Neural crest cell (in vitro differentiated cells): ENCODE data around the gene MED12L. TPM values are rescaled to one million over a fixed set of nuclear protein-coding genes. Genes with fewer than 3 reads are reported as not detected.

Experiments used
- DNase-seq: peaks from one replicate; pipeline ENCODE4 v3.0.0; 2021; ENCODE audit warnings: low read depth, mixed read lengths, low spot score
- H3K27ac Mint-ChIP-seq: one replicate; pipeline ENCODE4 v1.8.0; 2021; ENCODE audit warnings: mild to moderate bottlenecking, mixed read lengths; ENCODE audit not compliant: unreplicated experiment
- H3K27me3 Mint-ChIP-seq: 2 replicates; pipeline ENCODE4 v1.8.0; 2021; ENCODE audit warnings: low read depth, mild to moderate bottlenecking, mixed read lengths
- H3K36me3 Mint-ChIP-seq: 2 replicates; pipeline ENCODE4 v1.8.0; 2021; ENCODE audit warnings: low read depth, mild to moderate bottlenecking, mixed read lengths
- H3K4me1 Mint-ChIP-seq: 2 replicates; pipeline ENCODE4 v1.8.0; 2021; ENCODE audit warnings: mixed read lengths
- H3K4me3 Mint-ChIP-seq: one replicate; pipeline ENCODE4 v1.8.0; 2021; ENCODE audit warnings: mild to moderate bottlenecking, mixed read lengths
- H3K9me3 Mint-ChIP-seq: 2 replicates; pipeline ENCODE4 v1.8.0; 2021; ENCODE audit warnings: mixed read lengths
- total RNA-seq: library from RNA; stranded (reverse); gene quantifications from 2 replicates; pipeline ENCODE4 v1.2.1, GENCODE V29; 2021
- TF ChIP-seq, protein P1 (sequence below): fragments of 200-600 bp; sonication (generic); conservative IDR thresholded peaks from 2 replicates; pipeline ENCODE4 v1.5.0; 2021; ENCODE audit warnings: antibody characterized with exemption, mild to moderate bottlenecking

MED12L gene
- total RNA-seq, 1 donor from 2014 or later = 12.2 TPM

DNA sequence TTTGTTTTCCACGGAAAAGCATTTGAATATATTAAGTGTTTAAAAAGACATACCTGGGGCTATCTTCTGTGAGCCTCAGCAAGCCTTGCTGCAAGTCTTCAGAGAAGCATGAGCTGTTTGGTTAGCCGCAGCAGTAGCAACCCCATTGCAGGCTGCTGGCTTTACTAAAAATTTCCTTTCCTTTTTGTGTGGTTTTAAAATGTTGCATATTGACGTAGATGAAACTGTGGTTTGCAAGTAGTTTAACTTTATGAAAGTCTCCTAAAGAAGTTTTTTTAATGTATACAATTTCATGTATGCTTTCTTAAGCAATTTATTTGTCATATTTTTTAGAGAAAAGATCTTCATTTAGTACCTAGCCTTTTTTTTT is 117.6 kb downstream of the MED12L start, which contains the start of gene GPR171:
Gene GPR171 (minus strand): TSS at position 166 of the 370 bp plus-strand sequence. CDS start 3,830 bp downstream, outside the sequence.
- DNase-seq = no peak
- H3K27me3 Mint-ChIP-seq = no peaks in the 10 kb centered on the region
- peaks cover 17% of the 10 kb centered on the region for H3K4me1 Mint-ChIP-seq
- peaks cover 6% of the 10 kb centered on the region for H3K36me3 Mint-ChIP-seq
- TF ChIP-seq, protein P1, sequence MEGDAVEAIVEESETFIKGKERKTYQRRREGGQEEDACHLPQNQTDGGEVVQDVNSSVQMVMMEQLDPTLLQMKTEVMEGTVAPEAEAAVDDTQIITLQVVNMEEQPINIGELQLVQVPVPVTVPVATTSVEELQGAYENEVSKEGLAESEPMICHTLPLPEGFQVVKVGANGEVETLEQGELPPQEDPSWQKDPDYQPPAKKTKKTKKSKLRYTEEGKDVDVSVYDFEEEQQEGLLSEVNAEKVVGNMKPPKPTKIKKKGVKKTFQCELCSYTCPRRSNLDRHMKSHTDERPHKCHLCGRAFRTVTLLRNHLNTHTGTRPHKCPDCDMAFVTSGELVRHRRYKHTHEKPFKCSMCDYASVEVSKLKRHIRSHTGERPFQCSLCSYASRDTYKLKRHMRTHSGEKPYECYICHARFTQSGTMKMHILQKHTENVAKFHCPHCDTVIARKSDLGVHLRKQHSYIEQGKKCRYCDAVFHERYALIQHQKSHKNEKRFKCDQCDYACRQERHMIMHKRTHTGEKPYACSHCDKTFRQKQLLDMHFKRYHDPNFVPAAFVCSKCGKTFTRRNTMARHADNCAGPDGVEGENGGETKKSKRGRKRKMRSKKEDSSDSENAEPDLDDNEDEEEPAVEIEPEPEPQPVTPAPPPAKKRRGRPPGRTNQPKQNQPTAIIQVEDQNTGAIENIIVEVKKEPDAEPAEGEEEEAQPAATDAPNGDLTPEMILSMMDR = no peak
- no peak within 1 kb of the TSS for H3K4me3 Mint-ChIP-seq
- no peak within 1 kb of the TSS for H3K27ac Mint-ChIP-seq
- no peaks in the 10 kb centered on the region for H3K9me3 Mint-ChIP-seq

DNA sequence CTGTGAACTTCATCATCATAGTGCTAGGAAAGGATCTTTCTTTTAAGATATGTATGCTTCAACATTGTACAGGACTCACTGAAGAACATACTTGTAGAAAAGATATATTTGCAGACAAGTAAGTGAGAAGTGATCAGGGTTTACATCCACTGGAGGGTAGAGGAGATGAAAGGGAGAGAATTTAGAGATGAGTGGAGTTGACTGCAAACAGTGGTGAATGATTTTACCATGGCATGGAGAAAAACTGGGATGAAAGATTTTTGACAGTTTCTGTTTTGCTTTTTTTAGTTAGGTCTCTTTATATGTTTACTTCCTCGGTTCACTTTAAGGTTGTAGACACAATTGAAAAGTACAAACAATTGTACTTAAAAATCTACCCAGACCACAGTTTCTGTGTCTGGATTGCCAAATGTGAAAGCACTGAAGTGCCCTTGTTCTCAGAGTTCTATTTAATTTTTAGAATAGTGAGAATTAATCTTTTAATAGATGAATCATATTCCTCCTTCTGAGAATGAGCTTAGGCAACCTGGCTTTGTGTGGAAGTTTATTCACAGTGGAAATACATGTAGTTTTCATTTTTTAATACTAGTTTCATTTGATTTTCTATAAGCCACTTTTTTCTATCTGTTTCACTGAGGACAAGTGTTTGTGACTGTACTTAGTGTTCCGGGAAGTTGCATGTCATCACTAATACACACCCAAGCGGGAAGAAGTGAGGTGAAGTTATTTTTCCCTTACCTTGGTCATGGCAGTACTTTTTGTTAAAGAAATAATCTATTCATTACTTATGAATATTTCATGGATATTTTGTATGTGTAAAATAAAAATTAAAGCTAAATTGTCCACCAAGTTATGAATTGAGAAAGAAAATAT is 119.3 kb downstream of the MED12L start:
- no peaks in the 10 kb centered on the region for H3K27me3 Mint-ChIP-seq
- H3K36me3 Mint-ChIP-seq = no peaks in the 10 kb centered on the region
- TF ChIP-seq, protein P1 = no peak
- no peak overlapping the region for H3K4me3 Mint-ChIP-seq
- no peak for DNase-seq
- H3K9me3 Mint-ChIP-seq = no peaks in the 10 kb centered on the region
- peaks cover 14% of the 10 kb centered on the region for H3K4me1 Mint-ChIP-seq
- H3K27ac Mint-ChIP-seq = no peak overlapping the region

DNA sequence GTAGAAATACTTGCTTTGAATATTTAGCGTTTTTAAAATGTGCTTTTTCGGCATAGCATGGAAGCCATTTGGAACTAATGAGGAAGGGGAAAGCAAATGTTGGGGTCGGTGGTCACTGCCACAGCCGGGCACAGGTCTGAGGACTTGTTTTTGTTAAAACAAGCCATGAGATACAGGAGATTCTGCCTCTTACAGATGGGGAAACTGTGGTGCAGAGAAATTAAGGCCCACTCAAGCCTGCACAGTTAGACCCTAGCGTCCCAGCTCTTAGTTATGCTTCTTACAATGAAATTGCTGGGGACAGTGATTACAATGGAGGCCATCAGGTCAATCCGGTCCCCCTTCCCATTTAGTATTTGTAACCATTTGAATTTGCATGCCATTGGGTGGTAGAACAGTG is 120.0 kb downstream of the MED12L start:
- Mint-ChIP-seq H3K36me3 (no peaks in the 10 kb centered on the region), H3K27me3 (no peaks in the 10 kb centered on the region), H3K27ac (no peak overlapping the region), H3K4me3 (no peak overlapping the region), H3K4me1 (peaks cover 11% of the 10 kb centered on the region), H3K9me3 (no peaks in the 10 kb centered on the region)
- DNase-seq = no peak
- TF ChIP-seq, protein P1 = no peak

DNA sequence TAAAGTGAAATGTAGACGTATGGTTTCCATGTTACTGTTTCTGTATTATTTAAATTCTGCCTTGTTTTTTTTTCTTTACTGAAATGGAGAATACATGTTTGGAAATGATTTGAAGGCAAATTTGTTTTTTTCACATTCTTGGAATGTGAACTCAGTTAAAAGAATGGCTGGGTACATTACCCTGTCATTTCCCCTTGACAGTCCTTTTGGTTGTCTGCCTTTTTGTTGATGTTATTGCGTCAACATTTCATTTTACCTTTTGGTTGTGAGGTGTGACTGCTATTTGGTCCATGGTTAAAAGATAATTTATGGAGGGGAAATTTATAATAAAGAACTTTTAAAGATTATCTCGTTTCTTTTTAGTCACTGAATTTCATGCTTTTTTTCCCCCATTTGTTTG is 120.7 kb downstream of the MED12L start:
- Mint-ChIP-seq H3K4me3 (no peak overlapping the region), H3K4me1 (peaks cover 11% of the 10 kb centered on the region), H3K27me3 (no peaks in the 10 kb centered on the region), H3K36me3 (no peaks in the 10 kb centered on the region), H3K9me3 (no peaks in the 10 kb centered on the region), H3K27ac (no peak overlapping the region)
- DNase-seq = no peak
- TF ChIP-seq, protein P1 = no peak

DNA sequence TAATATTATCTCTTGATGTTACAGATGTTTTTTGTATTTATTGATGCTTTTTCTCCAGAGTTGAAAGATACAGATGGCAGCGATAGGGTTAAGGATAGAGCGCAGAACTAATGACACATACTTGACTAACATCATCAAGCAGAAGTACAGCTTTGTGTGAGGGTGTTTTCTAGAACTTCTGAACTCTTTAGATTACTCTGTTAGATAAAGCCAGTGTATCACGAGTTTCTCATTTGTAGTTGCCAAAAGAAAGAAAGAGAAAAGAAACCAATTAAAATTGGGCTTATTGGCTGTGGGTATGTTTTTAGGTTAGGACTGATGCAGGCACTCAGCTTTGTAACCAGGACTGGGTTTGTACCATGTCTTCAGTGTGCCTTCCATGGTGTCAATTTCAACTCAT is 124.2 kb downstream of the MED12L start:
- Mint-ChIP-seq H3K4me3 (no peak overlapping the region), H3K9me3 (no peaks in the 10 kb centered on the region), H3K27ac (no peak overlapping the region), H3K36me3 (no peaks in the 10 kb centered on the region), H3K27me3 (no peaks in the 10 kb centered on the region), H3K4me1 (peaks cover 11% of the 10 kb centered on the region)
- no peak for DNase-seq
- TF ChIP-seq, protein P1 = no peak
